ENCODE data around the gene MED23. TPM values are rescaled to one million over a fixed set of nuclear protein-coding genes. Genes with fewer than 3 reads are reported as not detected.
"Not testable (repeated sequence)": the region's sequence is repeated elsewhere in the genome, so short reads cannot be mapped to it uniquely, and the experiment has no call there.

Gene MED23
- total RNA-seq, 1 donor = 54.4 TPM

- no peak for DNase-seq (ENCODE audit: low read depth)
- H3K4me3 ChIP-seq (ENCODE audit: low read depth, low read length) = no peak overlapping the region
- TF ChIP-seq, protein P1, sequence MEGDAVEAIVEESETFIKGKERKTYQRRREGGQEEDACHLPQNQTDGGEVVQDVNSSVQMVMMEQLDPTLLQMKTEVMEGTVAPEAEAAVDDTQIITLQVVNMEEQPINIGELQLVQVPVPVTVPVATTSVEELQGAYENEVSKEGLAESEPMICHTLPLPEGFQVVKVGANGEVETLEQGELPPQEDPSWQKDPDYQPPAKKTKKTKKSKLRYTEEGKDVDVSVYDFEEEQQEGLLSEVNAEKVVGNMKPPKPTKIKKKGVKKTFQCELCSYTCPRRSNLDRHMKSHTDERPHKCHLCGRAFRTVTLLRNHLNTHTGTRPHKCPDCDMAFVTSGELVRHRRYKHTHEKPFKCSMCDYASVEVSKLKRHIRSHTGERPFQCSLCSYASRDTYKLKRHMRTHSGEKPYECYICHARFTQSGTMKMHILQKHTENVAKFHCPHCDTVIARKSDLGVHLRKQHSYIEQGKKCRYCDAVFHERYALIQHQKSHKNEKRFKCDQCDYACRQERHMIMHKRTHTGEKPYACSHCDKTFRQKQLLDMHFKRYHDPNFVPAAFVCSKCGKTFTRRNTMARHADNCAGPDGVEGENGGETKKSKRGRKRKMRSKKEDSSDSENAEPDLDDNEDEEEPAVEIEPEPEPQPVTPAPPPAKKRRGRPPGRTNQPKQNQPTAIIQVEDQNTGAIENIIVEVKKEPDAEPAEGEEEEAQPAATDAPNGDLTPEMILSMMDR (IDR thresholded peaks at IDR 0.05; ENCODE audit: insufficient read depth, low read depth, low read length) = no peak
Observed at GRCh38 chr6:131552572-131552971, 75.5 kb downstream of the MED23 start.

DNA sequence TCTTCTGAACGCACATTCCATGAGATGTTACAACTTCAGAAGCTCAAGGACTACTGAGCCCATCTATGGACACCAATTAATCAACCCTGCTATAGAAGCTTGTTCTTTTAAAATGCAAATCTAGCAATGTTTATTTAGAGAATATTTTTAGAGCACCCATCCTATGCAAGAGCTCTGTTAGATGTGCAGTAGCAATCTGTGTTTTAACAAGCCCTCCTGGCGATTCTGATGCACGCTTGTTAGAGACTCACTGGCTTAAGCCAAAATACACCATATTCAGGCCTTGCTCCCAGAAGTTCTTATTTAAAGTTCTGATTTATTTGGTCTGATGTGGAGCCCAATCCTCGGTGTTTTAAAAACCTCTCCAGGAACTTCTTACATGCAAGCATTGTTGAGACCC is 76.1 kb downstream of the MED23 start:
- TF ChIP-seq, protein P1 (IDR thresholded peaks at IDR 0.05; ENCODE audit: insufficient read depth, low read depth, low read length) = no peak
- no peak for DNase-seq (ENCODE audit: low read depth)

GRCh38 chr6:131549811-131550210 is 78.2 kb downstream of the MED23 start:
- TF ChIP-seq, protein P1 (IDR thresholded peaks at IDR 0.05; ENCODE audit: insufficient read depth, low read depth, low read length) = no peak
- no peak overlapping the region for H3K4me3 ChIP-seq (ENCODE audit: low read depth, low read length)
- no peak for DNase-seq (ENCODE audit: low read depth)

More for the DNA sequence above, 76.1 kb downstream of the MED23 start:
- H3K4me3 ChIP-seq (ENCODE audit: low read depth, low read length) = no peak overlapping the region

- H3K4me3 ChIP-seq (ENCODE audit: low read depth, low read length) = no peak overlapping the region
- no peak for DNase-seq (ENCODE audit: low read depth)
- TF ChIP-seq, protein P1 (IDR thresholded peaks at IDR 0.05; ENCODE audit: insufficient read depth, low read depth, low read length) = no peak
Observed at GRCh38 chr6:131548441-131548840, 79.6 kb downstream of the MED23 start.

DNA sequence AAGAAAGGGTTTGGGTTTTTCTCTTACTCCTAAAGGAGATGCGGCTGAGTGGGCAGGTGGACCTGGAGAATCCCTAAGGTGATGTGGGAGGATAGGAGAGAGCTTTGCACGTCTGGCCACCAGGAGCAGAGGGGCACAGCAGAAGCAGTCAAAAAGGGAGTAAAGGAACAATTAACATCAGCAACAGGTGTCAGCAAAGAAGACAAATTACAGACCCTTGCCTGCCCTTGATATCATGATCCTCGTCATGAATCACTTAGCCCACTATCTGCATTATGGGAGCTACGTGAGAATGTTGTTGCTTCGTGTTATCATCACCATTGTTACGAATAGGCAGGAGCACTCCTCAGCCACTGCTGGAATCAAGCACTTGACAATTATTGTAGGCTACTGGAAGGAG is 80.6 kb downstream of the MED23 start:
- DNase-seq (ENCODE audit: low read depth) = no peak
- TF ChIP-seq, protein P1 (IDR thresholded peaks at IDR 0.05; ENCODE audit: insufficient read depth, low read depth, low read length) = no peak

DNA sequence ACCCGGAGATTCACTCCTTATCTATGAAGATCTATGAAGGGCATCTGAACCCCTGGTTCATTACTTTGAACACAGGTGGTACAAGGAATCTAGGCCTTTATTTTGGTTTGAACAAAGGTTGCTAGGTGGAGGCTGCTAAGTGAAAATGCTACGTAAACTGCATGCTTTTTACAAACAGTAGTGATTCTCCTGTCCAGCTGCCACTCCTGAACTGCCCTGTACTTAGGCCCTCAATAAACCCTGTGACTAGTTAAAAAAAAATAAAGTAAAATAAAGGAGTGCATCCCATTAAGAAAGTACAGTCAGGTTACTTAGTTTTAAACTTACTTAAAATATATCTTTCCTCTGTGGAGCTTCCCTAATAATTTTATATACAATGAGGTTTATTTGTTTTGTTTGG is 82.7 kb downstream of the MED23 start:
- TF ChIP-seq, protein P1 (IDR thresholded peaks at IDR 0.05; ENCODE audit: insufficient read depth, low read depth, low read length) = no peak
- H3K4me3 ChIP-seq (ENCODE audit: low read depth, low read length) = no peak overlapping the region
- no peak for DNase-seq (ENCODE audit: low read depth)

More for the DNA sequence above, 80.6 kb downstream of the MED23 start:
- H3K4me3 ChIP-seq (ENCODE audit: low read depth, low read length) = no peak overlapping the region

DNA sequence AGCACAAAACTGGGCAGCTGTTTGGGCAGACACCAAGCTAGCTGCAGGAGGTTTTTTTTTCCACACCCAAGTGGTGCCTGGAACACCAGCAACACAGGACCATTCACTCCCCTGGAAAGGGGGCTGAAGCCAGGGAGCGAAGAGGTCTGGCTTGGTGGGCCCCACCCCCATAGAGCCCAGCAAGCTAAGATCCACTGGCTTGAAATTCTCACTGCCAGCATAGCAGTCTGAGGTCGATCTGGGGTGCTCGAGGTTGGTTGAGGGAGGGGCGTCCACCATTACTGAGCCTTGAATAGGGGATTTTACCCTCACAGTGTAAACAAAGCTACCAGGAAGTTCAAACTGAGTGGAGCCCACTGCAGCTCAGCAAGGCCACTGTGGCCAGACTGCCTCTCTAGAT is 89.4 kb downstream of the MED23 start:
- H3K4me3 ChIP-seq (ENCODE audit: low read depth, low read length); DNase-seq (ENCODE audit: low read depth): not testable (repeated sequence)

All from fibroblast of villous mesenchyme (primary cell).